CD4-positive, CD25-positive, alpha-beta regulatory T cell (primary cell): ENCODE measurements around the gene CMTR1. TPM values are rescaled to one million over a fixed set of nuclear protein-coding genes. Genes with fewer than 3 reads are reported as not detected.

Experiments
- ATAC-seq, 2 donors: fragments of 150-1000 bp; cut with Tn5 transposase; one replicate each; pipeline ENCODE4 v1.10.0; 2021; ENCODE audit warnings: low read depth in 2 of 2, moderate number of reproducible peaks in 2 of 2, moderate library complexity in 1 of 2
- DNase-seq, 3 donors: peaks; one replicate each; pipeline versions ENCODE4 v3.0.0 to v3.0.0-alpha.2; 2012 to 2022; ENCODE audit warnings: mixed read lengths in 1 of 3
- H3K27ac ChIP-seq: one replicate; pipeline ENCODE4 v1.7.0; 2013; ENCODE audit warnings: mild to moderate bottlenecking, low read length; ENCODE audit not compliant: insufficient read depth, poor library complexity, severe bottlenecking
- H3K27me3 ChIP-seq: one replicate; pipeline ENCODE4 v1.7.0; 2013; ENCODE audit warnings: low read length; ENCODE audit not compliant: control insufficient read depth, insufficient read depth
- H3K36me3 ChIP-seq: one replicate; pipeline ENCODE4 v1.7.0; 2013; ENCODE audit warnings: mild to moderate bottlenecking, low read length, moderate library complexity; ENCODE audit not compliant: control insufficient read depth, insufficient read depth
- H3K4me1 ChIP-seq: 2 replicates; pipeline ENCODE4 v1.7.0; 2013; ENCODE audit warnings: mild to moderate bottlenecking, low read length; ENCODE audit not compliant: insufficient read depth, control insufficient read depth, poor library complexity, severe bottlenecking
- H3K4me3 ChIP-seq: one replicate; pipeline ENCODE4 v1.7.0; 2013; ENCODE audit warnings: low read depth, mild to moderate bottlenecking, low read length, moderate library complexity
- H3K9me3 ChIP-seq, 2 experiments: 1 replicate in 1 of 2; 2 replicates in 1 of 2; pipeline ENCODE4 v1.7.0; 2013; ENCODE audit warnings: low read length in 2 of 2, mild to moderate bottlenecking in 1 of 2, moderate library complexity in 1 of 2; ENCODE audit not compliant: control insufficient read depth in 2 of 2
- H3K27ac Mint-ChIP-seq, 3 donors: one replicate each; pipeline ENCODE4 v1.8.0; 2020 to 2022; ENCODE audit warnings: mild to moderate bottlenecking in 3 of 3, mixed read lengths in 3 of 3, moderate library complexity in 2 of 3
- H3K27me3 Mint-ChIP-seq: one replicate; pipeline ENCODE4 v1.8.0; 2022; ENCODE audit warnings: mild to moderate bottlenecking, mixed read lengths
- H3K36me3 Mint-ChIP-seq: one replicate; pipeline ENCODE4 v1.8.0; 2020; ENCODE audit warnings: mixed read lengths
- H3K4me1 Mint-ChIP-seq, 4 donors: one replicate each; pipeline ENCODE4 v1.8.0; 2020 to 2022; ENCODE audit warnings: mixed read lengths in 4 of 4, mild to moderate bottlenecking in 1 of 4
- H3K4me3 Mint-ChIP-seq, 4 donors: one replicate each; pipeline ENCODE4 v1.8.0; 2020 to 2022; ENCODE audit warnings: mild to moderate bottlenecking in 4 of 4, mixed read lengths in 4 of 4, moderate library complexity in 3 of 4
- H3K9me3 Mint-ChIP-seq, 7 donors: one replicate each; pipeline ENCODE4 v1.8.0; 2020 to 2022; ENCODE audit warnings: mixed read lengths in 7 of 7, mild to moderate bottlenecking in 3 of 7, moderate library complexity in 2 of 7
- polyA plus RNA-seq, 4 donors: library from polyadenylated mRNA; unstranded; fragments of 300-500 nt; fragmentation: Illumina TruSeq; gene quantifications; one replicate each; pipeline ENCODE4 v1.2.3, GENCODE V29; 2021
- total RNA-seq: library from RNA; stranded (reverse); gene quantifications from one replicate; pipeline ENCODE4 v1.2.3, GENCODE V29; 2022

The CMTR1 gene
- total and polyA plus RNA-seq, 5 donors from 2014 or later: 27.8 to 91.2 (median 29.4) TPM

DNA sequence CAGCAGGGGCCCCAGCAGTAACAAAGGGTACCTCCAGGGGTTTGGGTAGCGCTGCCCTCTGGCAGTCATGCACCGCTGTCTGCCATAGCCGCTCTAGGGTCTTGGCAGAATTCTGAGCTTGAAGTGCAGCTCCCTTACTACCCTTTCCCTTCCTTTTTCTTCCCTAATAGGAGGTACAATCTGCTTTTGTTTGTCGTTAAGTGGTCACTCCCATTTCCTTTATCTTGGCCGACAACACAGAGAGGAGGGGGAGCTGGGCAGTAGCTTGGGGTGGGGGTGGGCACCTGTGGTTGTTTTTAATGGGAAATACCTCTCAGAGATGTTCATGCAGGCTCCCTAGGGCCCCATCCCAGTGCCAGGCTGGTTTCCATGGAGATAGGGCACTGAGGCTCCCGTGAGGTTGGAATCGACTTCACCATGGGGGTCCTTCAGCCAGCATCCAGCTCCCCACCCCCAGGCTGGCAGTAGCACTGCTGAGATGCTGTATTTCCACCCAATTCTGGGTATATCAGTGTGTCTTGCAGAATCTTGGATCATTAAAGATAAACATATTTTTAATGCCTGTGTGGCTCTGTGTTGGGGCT is 48.0 kb downstream of the CMTR1 start:
- Histone ChIP-seq H3K9me3 (no peaks in the 10 kb centered on the region), H3K4me1 (no peaks in the 10 kb centered on the region), H3K4me3 (no peak overlapping the region), H3K36me3 (peaks cover 80% of the 10 kb centered on the region), H3K27ac (no peak overlapping the region), H3K27me3 (no peaks in the 10 kb centered on the region)
- Mint-ChIP-seq H3K36me3 (peaks cover 22% of the 10 kb centered on the region), H3K4me3 (no peak overlapping the region), H3K9me3 (no peaks in the 10 kb centered on the region), H3K4me1 (peaks cover 0 to 12% (median 4%) of the 10 kb centered on the region in 4 donors), H3K27me3 (no peaks in the 10 kb centered on the region), H3K27ac (no peak overlapping the region)
- no peak for ATAC-seq
- no peak for DNase-seq

- Histone ChIP-seq H3K36me3 (peaks cover 71% of the 10 kb centered on the region), H3K27ac (no peak overlapping the region), H3K27me3 (no peaks in the 10 kb centered on the region), H3K4me1 (no peaks in the 10 kb centered on the region), H3K4me3 (no peak overlapping the region), H3K9me3 (no peaks in the 10 kb centered on the region)
- Mint-ChIP-seq H3K4me1 (peaks cover 0 to 19% (median 6%) of the 10 kb centered on the region in 4 donors), H3K9me3 (no peaks in the 10 kb centered on the region), H3K27me3 (no peaks in the 10 kb centered on the region), H3K27ac (peak overlapping the region; percentile 71 to 81 (median 79)), H3K4me3 (no peak overlapping the region), H3K36me3 (peaks cover 16% of the 10 kb centered on the region)
- DNase-seq: no peak
- no peak for ATAC-seq
Observed at GRCh38 chr6:37481711-37482605, 48.9 kb downstream of the CMTR1 start.

DNA sequence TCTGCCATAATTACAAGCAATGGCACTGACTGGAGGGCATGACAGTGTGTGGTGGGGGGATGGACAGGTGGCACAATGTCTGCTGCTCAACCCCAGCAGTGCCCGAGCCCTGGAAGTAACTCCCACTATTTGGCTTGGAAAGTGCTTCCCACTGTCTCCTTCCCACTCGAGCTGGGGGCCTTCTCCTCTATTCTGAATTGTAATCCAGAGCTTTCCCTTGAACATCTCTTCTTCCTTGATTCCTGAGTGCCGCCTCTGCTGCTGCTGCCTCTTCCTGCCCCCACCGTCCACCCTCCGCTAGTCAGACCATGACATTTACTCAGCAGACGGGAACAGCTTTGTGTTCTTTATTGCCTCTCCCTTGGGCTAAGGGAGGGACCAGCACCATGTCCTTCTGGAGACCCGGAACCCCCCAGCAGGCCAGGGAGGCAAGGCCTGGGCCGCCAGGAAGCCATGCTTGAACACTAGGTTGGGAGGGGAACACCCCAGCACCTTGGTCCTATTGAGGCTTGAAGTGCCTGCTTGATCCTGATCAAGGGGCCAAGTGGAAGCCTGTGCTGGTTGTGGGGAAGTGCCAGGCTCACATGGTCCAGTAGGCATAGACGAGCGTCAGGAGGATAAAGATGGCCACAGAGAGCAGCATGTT is 49.7 kb downstream of the CMTR1 start:
- Mint-ChIP-seq H3K9me3 (no peaks in the 10 kb centered on the region), H3K4me1 (peaks cover 0 to 25% (median 11%) of the 10 kb centered on the region in 4 donors), H3K27me3 (no peaks in the 10 kb centered on the region), H3K4me3 (no peak overlapping the region), H3K27ac (peak overlapping the region in 2 of 3 donors; percentile 73 to 81), H3K36me3 (peaks cover 16% of the 10 kb centered on the region)
- Histone ChIP-seq H3K36me3 (peaks cover 63% of the 10 kb centered on the region), H3K4me3 (no peak overlapping the region), H3K27me3 (no peaks in the 10 kb centered on the region), H3K4me1 (peaks cover 2% of the 10 kb centered on the region), H3K9me3 (no peaks in the 10 kb centered on the region), H3K27ac (no peak overlapping the region)
- DNase-seq (no peak), ATAC-seq (no peak)

- H3K27me3 Mint-ChIP-seq: no peaks in the 10 kb centered on the region
- no peak overlapping the region for H3K27ac Mint-ChIP-seq
- H3K4me3 Mint-ChIP-seq: no peak overlapping the region
- Histone ChIP-seq H3K27me3 (no peaks in the 10 kb centered on the region), H3K36me3 (peaks cover 59% of the 10 kb centered on the region), H3K9me3 (no peaks in the 10 kb centered on the region), H3K27ac (no peak overlapping the region), H3K4me1 (peaks cover 9% of the 10 kb centered on the region), H3K4me3 (no peak overlapping the region)
- DNase-seq: no peak
- no peaks in the 10 kb centered on the region for H3K9me3 Mint-ChIP-seq
- peaks cover 6 to 32% (median 17%) of the 10 kb centered on the region in 4 donors for H3K4me1 Mint-ChIP-seq
- ATAC-seq: no peak
- peaks cover 15% of the 10 kb centered on the region for H3K36me3 Mint-ChIP-seq
Observed at GRCh38 chr6:37483252-37483901, 50.4 kb downstream of the CMTR1 start.

GRCh38 chr6:37483917-37484785 is 51.1 kb downstream of the CMTR1 start:
- Histone ChIP-seq H3K27ac (peak overlapping the region; percentile 27), H3K27me3 (no peaks in the 10 kb centered on the region), H3K4me1 (peaks cover 17% of the 10 kb centered on the region), H3K36me3 (peaks cover 51% of the 10 kb centered on the region), H3K9me3 (no peaks in the 10 kb centered on the region), H3K4me3 (no peak overlapping the region)
- Mint-ChIP-seq H3K9me3 (no peaks in the 10 kb centered on the region), H3K4me3 (no peak overlapping the region), H3K4me1 (peaks cover 12 to 37% (median 24%) of the 10 kb centered on the region in 4 donors), H3K36me3 (peaks cover 12% of the 10 kb centered on the region), H3K27me3 (no peaks in the 10 kb centered on the region), H3K27ac (peak overlapping the region in 1 of 3 donors; percentile 51)
- ATAC-seq (peak; percentile 71 to 76), DNase-seq (peak; percentile 61 to 78 (median 72))

- Mint-ChIP-seq H3K4me3 (no peak overlapping the region), H3K4me1 (peaks cover 15 to 43% (median 27%) of the 10 kb centered on the region in 4 donors), H3K9me3 (no peaks in the 10 kb centered on the region), H3K27ac (peak overlapping the region in 1 of 3 donors; percentile 51), H3K27me3 (no peaks in the 10 kb centered on the region), H3K36me3 (peaks cover 12% of the 10 kb centered on the region)
- DNase-seq (no peak), ATAC-seq (no peak)
- no peaks in the 10 kb centered on the region for H3K9me3 ChIP-seq
- peaks cover 23% of the 10 kb centered on the region for H3K4me1 ChIP-seq
- peaks cover 45% of the 10 kb centered on the region for H3K36me3 ChIP-seq
- no peak overlapping the region for H3K4me3 ChIP-seq
- H3K27ac ChIP-seq: peak overlapping the region; percentile 27
- no peaks in the 10 kb centered on the region for H3K27me3 ChIP-seq
Observed at GRCh38 chr6:37484786-37485170, 51.8 kb downstream of the CMTR1 start.

- no peak overlapping the region for H3K27ac ChIP-seq
- H3K27ac Mint-ChIP-seq: peak overlapping the region in 1 of 3 donors; percentile 15
- DNase-seq (no peak), ATAC-seq (no peak)
- H3K4me1 ChIP-seq: peaks cover 28% of the 10 kb centered on the region
- H3K4me3 Mint-ChIP-seq: no peak overlapping the region
- H3K36me3 ChIP-seq: peaks cover 39% of the 10 kb centered on the region
- H3K36me3 Mint-ChIP-seq: peaks cover 12% of the 10 kb centered on the region
- H3K9me3 ChIP-seq: no peaks in the 10 kb centered on the region
- peaks cover 19 to 49% (median 32%) of the 10 kb centered on the region in 4 donors for H3K4me1 Mint-ChIP-seq
- H3K9me3 Mint-ChIP-seq: no peaks in the 10 kb centered on the region
- no peak overlapping the region for H3K4me3 ChIP-seq
- H3K27me3 ChIP-seq: no peaks in the 10 kb centered on the region
- H3K27me3 Mint-ChIP-seq: no peaks in the 10 kb centered on the region
Observed at GRCh38 chr6:37485291-37485702, 52.3 kb downstream of the CMTR1 start.
